Astrocyte of the spinal cord (primary cell): ENCODE measurements around the gene SOX30.

Experiments used
- DNase-seq: peaks from one replicate; pipeline ENCODE4 v3.0.0; 2011; ENCODE audit warnings: low read depth, low spot score
- H3K4me3 ChIP-seq: 2 replicates; pipeline ENCODE4 v1.5.1; 2011; ENCODE audit warnings: low read depth, mild to moderate bottlenecking, low read length, moderate library complexity
- in situ Hi-C: cut with HindIII; loops from 2 replicates; pipeline ENCODE4 v1.10.0; 2017; ENCODE audit warnings: low sequenced_read_pairs
- TF ChIP-seq, protein P1 (sequence below): IDR thresholded peaks from 2 replicates; pipeline ENCODE4 v1.5.1; 2012; ENCODE audit warnings: low read depth, mild to moderate bottlenecking, low read length, inconsistent platforms

The SOX30 gene

GRCh38 chr5:157640406-157641066, 11.7 kb downstream of the SOX30 start:
- TF ChIP-seq, protein P1, sequence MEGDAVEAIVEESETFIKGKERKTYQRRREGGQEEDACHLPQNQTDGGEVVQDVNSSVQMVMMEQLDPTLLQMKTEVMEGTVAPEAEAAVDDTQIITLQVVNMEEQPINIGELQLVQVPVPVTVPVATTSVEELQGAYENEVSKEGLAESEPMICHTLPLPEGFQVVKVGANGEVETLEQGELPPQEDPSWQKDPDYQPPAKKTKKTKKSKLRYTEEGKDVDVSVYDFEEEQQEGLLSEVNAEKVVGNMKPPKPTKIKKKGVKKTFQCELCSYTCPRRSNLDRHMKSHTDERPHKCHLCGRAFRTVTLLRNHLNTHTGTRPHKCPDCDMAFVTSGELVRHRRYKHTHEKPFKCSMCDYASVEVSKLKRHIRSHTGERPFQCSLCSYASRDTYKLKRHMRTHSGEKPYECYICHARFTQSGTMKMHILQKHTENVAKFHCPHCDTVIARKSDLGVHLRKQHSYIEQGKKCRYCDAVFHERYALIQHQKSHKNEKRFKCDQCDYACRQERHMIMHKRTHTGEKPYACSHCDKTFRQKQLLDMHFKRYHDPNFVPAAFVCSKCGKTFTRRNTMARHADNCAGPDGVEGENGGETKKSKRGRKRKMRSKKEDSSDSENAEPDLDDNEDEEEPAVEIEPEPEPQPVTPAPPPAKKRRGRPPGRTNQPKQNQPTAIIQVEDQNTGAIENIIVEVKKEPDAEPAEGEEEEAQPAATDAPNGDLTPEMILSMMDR = no peak
- no peak overlapping the region for H3K4me3 ChIP-seq
- no peak for DNase-seq
- in situ Hi-C loops = no loop called here

DNA sequence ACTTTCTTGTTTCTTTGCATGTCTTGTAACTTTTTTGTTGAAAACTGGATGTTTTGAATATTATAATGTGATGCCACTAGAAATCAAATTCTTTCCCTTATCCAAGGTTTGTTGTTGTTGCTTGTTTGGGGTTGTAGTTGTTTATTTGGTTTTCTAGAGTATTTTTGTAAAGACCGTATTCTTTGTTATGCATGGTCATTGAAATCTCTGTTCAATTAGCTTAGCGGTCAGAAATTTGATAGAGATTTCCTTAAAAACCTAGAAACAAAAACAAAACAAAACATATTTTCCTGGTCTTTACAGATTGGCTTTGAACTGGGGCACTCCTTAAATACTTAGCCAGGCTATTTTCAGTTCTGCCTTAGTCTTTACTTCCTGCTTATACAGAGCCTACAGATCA, 21.9 kb downstream of the SOX30 start:
- H3K4me3 ChIP-seq = no peak overlapping the region
- TF ChIP-seq, protein P1 = no peak
- no peak for DNase-seq
- in situ Hi-C loops = no loop called here

DNA sequence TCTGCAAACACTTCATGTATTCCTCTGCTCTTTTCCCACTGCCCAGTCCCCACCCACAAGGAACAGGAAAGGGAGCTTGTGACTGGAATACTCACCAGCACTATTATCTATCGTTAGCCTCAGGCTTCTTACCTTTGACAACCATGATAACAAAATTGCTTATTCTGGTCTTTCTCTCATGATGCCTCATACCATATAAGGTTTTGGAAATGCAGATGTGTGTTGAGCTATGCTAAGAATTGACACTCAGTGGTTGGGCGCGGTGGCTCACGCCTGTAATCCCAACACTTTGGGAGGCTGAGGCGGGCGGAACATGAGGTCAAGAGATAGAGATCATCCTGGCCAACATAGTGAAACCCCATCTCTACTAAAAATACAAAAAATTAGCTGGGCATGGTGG, 25.4 kb downstream of the SOX30 start:
- no peak overlapping the region for H3K4me3 ChIP-seq
- no peak for DNase-seq
- in situ Hi-C loops = no loop called here
- TF ChIP-seq, protein P1 = no peak

GRCh38 chr5:157624144-157624543, 28.1 kb downstream of the SOX30 start:
- TF ChIP-seq, protein P1 = no peak
- in situ Hi-C loops = no loop called here
- no peak for DNase-seq
- H3K4me3 ChIP-seq = no peak overlapping the region

GRCh38 chr5:157620776-157621175, 31.5 kb downstream of the SOX30 start:
- no peak for DNase-seq
- in situ Hi-C loops = no loop called here
- no peak overlapping the region for H3K4me3 ChIP-seq
- TF ChIP-seq, protein P1 = no peak

- no peak for DNase-seq
- TF ChIP-seq, protein P1 = no peak
- in situ Hi-C loops = no loop called here
- H3K4me3 ChIP-seq = no peak overlapping the region
Measured at GRCh38 chr5:157618191-157618765, 34.0 kb downstream of the SOX30 start.
